Measurements from ENCODE around the gene YRDC.

The YRDC gene

GRCh38 chr1:37845786-37846185 is 37.8 kb upstream of the YRDC start:
- Histone ChIP-seq H2BK12ac (ENCODE audit: low read length) (no peak overlapping the region), H3K14ac (ENCODE audit: low read length) (no peak overlapping the region), H3K9ac (ENCODE audit: low read length) (no peak overlapping the region), H4K91ac (ENCODE audit: low read depth, low read length) (no peak overlapping the region), H3K18ac (ENCODE audit: low read length) (no peak overlapping the region), H4K8ac (ENCODE audit: low read depth, low read length) (no peak overlapping the region), H3K27ac (ENCODE audit: low read depth, low read length) (no peak overlapping the region), H3K23ac (ENCODE audit: low read length) (no peak overlapping the region), H2AFZ (ENCODE audit: insufficient read depth, low read length, poor library complexity) (no peak overlapping the region), H3K4me2 (ENCODE audit: low read length) (no peak overlapping the region), H4K12ac (ENCODE audit: low read depth, low read length) (no peak overlapping the region), H3K4ac (ENCODE audit: low read depth, low read length) (no peak overlapping the region), H3K79me1 (ENCODE audit: low read length) (no peaks in the 10 kb centered on the region), H3K4me1 (ENCODE audit: control insufficient read depth in 1 of 2, insufficient read depth in 2 of 2, low read length in 2 of 2) (no peaks in the 10 kb centered on the region), H3K79me2 (ENCODE audit: control insufficient read depth, insufficient read depth, low read length, poor library complexity) (no peaks in the 10 kb centered on the region), H2AK5ac (ENCODE audit: low read length) (no peak overlapping the region), H3K4me3 (ENCODE audit: low read depth, low read length) (no peak overlapping the region), H2BK5ac (ENCODE audit: low read depth, low read length, poor library complexity) (no peak overlapping the region), H3K36me3 (ENCODE audit: control insufficient read depth in 1 of 2, insufficient read depth in 2 of 2, low read length in 2 of 2) (peaks cover 9% of the 10 kb centered on the region in 2 experiments), H3K9me3 (ENCODE audit: insufficient read depth, low read depth, low read length) (no peaks in the 10 kb centered on the region), H3K27me3 (ENCODE audit: insufficient read depth, low read length) (no peaks in the 10 kb centered on the region), H2BK120ac (ENCODE audit: insufficient read depth, low read length, poor library complexity) (no peak overlapping the region)
- DNase-seq: peak in 1 of 2 donors; percentile 36
- WGBS (ENCODE audit: extremely low coverage, insufficient coverage, insufficient read length): no CpG with 5 or more reads among the region's 3 CpGs

GRCh38 chr1:37845049-37845646 is 37.1 kb upstream of the YRDC start:
- Histone ChIP-seq H3K4me1 (ENCODE audit: control insufficient read depth in 1 of 2, insufficient read depth in 2 of 2, low read length in 2 of 2) (no peaks in the 10 kb centered on the region), H3K36me3 (ENCODE audit: control insufficient read depth in 1 of 2, insufficient read depth in 2 of 2, low read length in 2 of 2) (peaks cover 9 to 10% of the 10 kb centered on the region in 2 experiments), H3K79me2 (ENCODE audit: control insufficient read depth, insufficient read depth, low read length, poor library complexity) (no peaks in the 10 kb centered on the region)

GRCh38 chr1:37844536-37844935 is 36.5 kb upstream of the YRDC start:
- no peak for DNase-seq
- no peak overlapping the region for H3K4ac ChIP-seq (ENCODE audit: low read depth, low read length)
- no peak overlapping the region for H4K91ac ChIP-seq (ENCODE audit: low read depth, low read length)
- no peak overlapping the region for H3K27ac ChIP-seq (ENCODE audit: low read depth, low read length)
- H3K9me3 ChIP-seq (ENCODE audit: insufficient read depth, low read depth, low read length): no peaks in the 10 kb centered on the region
- no peak overlapping the region for H3K23ac ChIP-seq (ENCODE audit: low read length)
- no peak overlapping the region for H3K9ac ChIP-seq (ENCODE audit: low read length)
- H3K4me1 ChIP-seq (ENCODE audit: control insufficient read depth in 1 of 2, insufficient read depth in 2 of 2, low read length in 2 of 2): no peaks in the 10 kb centered on the region
- H3K36me3 ChIP-seq (ENCODE audit: control insufficient read depth in 1 of 2, insufficient read depth in 2 of 2, low read length in 2 of 2): peaks cover 11 to 15% of the 10 kb centered on the region in 2 experiments
- H2AK5ac ChIP-seq (ENCODE audit: low read length): no peak overlapping the region
- no peak overlapping the region for H2AFZ ChIP-seq (ENCODE audit: insufficient read depth, low read length, poor library complexity)
- no peak overlapping the region for H2BK12ac ChIP-seq (ENCODE audit: low read length)
- H3K18ac ChIP-seq (ENCODE audit: low read length): no peak overlapping the region
- H3K79me2 ChIP-seq (ENCODE audit: control insufficient read depth, insufficient read depth, low read length, poor library complexity): no peaks in the 10 kb centered on the region
- no peak overlapping the region for H3K14ac ChIP-seq (ENCODE audit: low read length)
- no peak overlapping the region for H3K4me2 ChIP-seq (ENCODE audit: low read length)
- H3K27me3 ChIP-seq (ENCODE audit: insufficient read depth, low read length): no peaks in the 10 kb centered on the region
- no peaks in the 10 kb centered on the region for H3K79me1 ChIP-seq (ENCODE audit: low read length)
- no peak overlapping the region for H4K8ac ChIP-seq (ENCODE audit: low read depth, low read length)
- H4K12ac ChIP-seq (ENCODE audit: low read depth, low read length): no peak overlapping the region
- no peak overlapping the region for H3K4me3 ChIP-seq (ENCODE audit: low read depth, low read length)
- no peak overlapping the region for H2BK120ac ChIP-seq (ENCODE audit: insufficient read depth, low read length, poor library complexity)
- no peak overlapping the region for H2BK5ac ChIP-seq (ENCODE audit: low read depth, low read length, poor library complexity)

More at GRCh38 chr1:37845049-37845646, 37.1 kb upstream of the YRDC start:
- Histone ChIP-seq H3K4me2 (ENCODE audit: low read length) (no peak overlapping the region), H3K18ac (ENCODE audit: low read length) (no peak overlapping the region), H2BK120ac (ENCODE audit: insufficient read depth, low read length, poor library complexity) (no peak overlapping the region), H2AK5ac (ENCODE audit: low read length) (no peak overlapping the region), H2AFZ (ENCODE audit: insufficient read depth, low read length, poor library complexity) (no peak overlapping the region), H3K27ac (ENCODE audit: low read depth, low read length) (no peak overlapping the region), H4K91ac (ENCODE audit: low read depth, low read length) (no peak overlapping the region), H3K4me3 (ENCODE audit: low read depth, low read length) (no peak overlapping the region), H3K23ac (ENCODE audit: low read length) (no peak overlapping the region), H3K9ac (ENCODE audit: low read length) (no peak overlapping the region), H3K4ac (ENCODE audit: low read depth, low read length) (no peak overlapping the region), H3K14ac (ENCODE audit: low read length) (no peak overlapping the region), H3K27me3 (ENCODE audit: insufficient read depth, low read length) (no peaks in the 10 kb centered on the region), H3K9me3 (ENCODE audit: insufficient read depth, low read depth, low read length) (no peaks in the 10 kb centered on the region), H4K8ac (ENCODE audit: low read depth, low read length) (no peak overlapping the region), H2BK12ac (ENCODE audit: low read length) (no peak overlapping the region), H4K12ac (ENCODE audit: low read depth, low read length) (no peak overlapping the region), H2BK5ac (ENCODE audit: low read depth, low read length, poor library complexity) (no peak overlapping the region), H3K79me1 (ENCODE audit: low read length) (no peaks in the 10 kb centered on the region)
- DNase-seq: peak in 1 of 2 donors; percentile 67
- WGBS (ENCODE audit: extremely low coverage, insufficient coverage, insufficient read length): no CpG with 5 or more reads among the region's 5 CpGs

- H3K4me2 ChIP-seq (ENCODE audit: low read length): no peak overlapping the region
- H3K79me2 ChIP-seq (ENCODE audit: control insufficient read depth, insufficient read depth, low read length, poor library complexity): no peaks in the 10 kb centered on the region
- no peak overlapping the region for H3K18ac ChIP-seq (ENCODE audit: low read length)
- H3K9me3 ChIP-seq (ENCODE audit: insufficient read depth, low read depth, low read length): no peaks in the 10 kb centered on the region
- H3K27me3 ChIP-seq (ENCODE audit: insufficient read depth, low read length): no peaks in the 10 kb centered on the region
- no peak overlapping the region for H3K27ac ChIP-seq (ENCODE audit: low read depth, low read length)
- H3K4ac ChIP-seq (ENCODE audit: low read depth, low read length): no peak overlapping the region
- no peak overlapping the region for H2BK5ac ChIP-seq (ENCODE audit: low read depth, low read length, poor library complexity)
- DNase-seq: no peak
- no peak overlapping the region for H3K23ac ChIP-seq (ENCODE audit: low read length)
- H3K4me1 ChIP-seq (ENCODE audit: control insufficient read depth in 1 of 2, insufficient read depth in 2 of 2, low read length in 2 of 2): no peaks in the 10 kb centered on the region
- no CpG with 5 or more reads among the region's 3 CpGs for whole genome bisulfite sequencing (ENCODE audit: extremely low coverage, insufficient coverage, insufficient read length)
- no peak overlapping the region for H4K12ac ChIP-seq (ENCODE audit: low read depth, low read length)
- peaks cover 13 to 26% of the 10 kb centered on the region in 2 experiments for H3K36me3 ChIP-seq (ENCODE audit: control insufficient read depth in 1 of 2, insufficient read depth in 2 of 2, low read length in 2 of 2)
- no peak overlapping the region for H3K14ac ChIP-seq (ENCODE audit: low read length)
- H3K4me3 ChIP-seq (ENCODE audit: low read depth, low read length): no peak overlapping the region
- no peak overlapping the region for H2BK120ac ChIP-seq (ENCODE audit: insufficient read depth, low read length, poor library complexity)
- H2AK5ac ChIP-seq (ENCODE audit: low read length): no peak overlapping the region
- no peak overlapping the region for H4K8ac ChIP-seq (ENCODE audit: low read depth, low read length)
- no peak overlapping the region for H3K9ac ChIP-seq (ENCODE audit: low read length)
- H4K91ac ChIP-seq (ENCODE audit: low read depth, low read length): no peak overlapping the region
- H3K79me1 ChIP-seq (ENCODE audit: low read length): no peaks in the 10 kb centered on the region
- no peak overlapping the region for H2AFZ ChIP-seq (ENCODE audit: insufficient read depth, low read length, poor library complexity)
- no peak overlapping the region for H2BK12ac ChIP-seq (ENCODE audit: low read length)
Observed at GRCh38 chr1:37841652-37842051, 33.6 kb upstream of the YRDC start.
